ENCODE results near the gene KICS2.

KICS2 gene

DNA sequence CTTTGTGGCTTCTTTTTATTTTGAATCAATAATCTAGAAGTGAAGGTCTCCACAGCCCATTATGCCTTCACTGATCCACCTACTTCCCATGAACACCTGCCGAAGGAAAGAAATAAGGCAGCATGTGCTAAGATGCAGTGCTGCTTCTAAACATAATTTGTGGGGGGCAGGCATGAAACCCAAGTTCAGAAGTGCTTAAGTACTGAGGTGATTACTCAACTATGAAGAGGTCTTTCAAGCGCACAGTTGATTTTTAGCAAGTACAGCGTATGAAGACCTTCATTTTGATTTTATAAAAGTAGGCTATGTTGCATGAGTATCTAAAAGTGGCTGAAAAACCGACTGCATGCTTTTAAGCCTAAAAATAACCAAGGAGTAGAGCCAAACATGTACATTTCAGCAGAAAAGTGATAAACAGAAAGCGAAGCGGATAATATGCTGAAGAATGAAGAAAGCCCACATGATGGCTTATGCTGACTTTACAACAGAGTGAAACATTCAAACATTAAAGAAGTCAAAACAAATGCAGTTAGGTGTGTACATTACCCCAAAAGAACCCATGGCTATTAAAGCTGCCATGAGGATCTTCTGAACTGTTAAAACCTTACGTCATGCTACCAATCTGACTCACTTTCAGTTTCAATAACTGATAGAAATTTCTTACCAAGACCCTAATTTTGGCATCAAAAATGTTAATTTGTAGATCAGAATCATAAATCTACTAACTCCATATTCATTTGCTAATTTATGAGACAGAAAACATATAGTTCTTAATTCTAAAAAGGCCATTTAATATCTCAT, 29.3 kb downstream of the KICS2 start:
- Histone ChIP-seq H3K4me1 (ENCODE audit: control insufficient read depth, insufficient read depth, low read length) (no peaks in the 10 kb centered on the region), H3K27me3 (ENCODE audit: control insufficient read depth, insufficient read depth, low read length) (no peaks in the 10 kb centered on the region), H3K9ac (ENCODE audit: low read depth, low read length) (no peak overlapping the region), H3K36me3 (ENCODE audit: control insufficient read depth, insufficient read depth, low read length) (peaks cover 8% of the 10 kb centered on the region), H3K9me3 (ENCODE audit: control insufficient read depth, insufficient read depth, low read length) (no peaks in the 10 kb centered on the region), H3K4me3 (ENCODE audit: low read depth, low read length) (no peak overlapping the region), H3K27ac (ENCODE audit: low read depth, low read length) (no peak overlapping the region)

DNA sequence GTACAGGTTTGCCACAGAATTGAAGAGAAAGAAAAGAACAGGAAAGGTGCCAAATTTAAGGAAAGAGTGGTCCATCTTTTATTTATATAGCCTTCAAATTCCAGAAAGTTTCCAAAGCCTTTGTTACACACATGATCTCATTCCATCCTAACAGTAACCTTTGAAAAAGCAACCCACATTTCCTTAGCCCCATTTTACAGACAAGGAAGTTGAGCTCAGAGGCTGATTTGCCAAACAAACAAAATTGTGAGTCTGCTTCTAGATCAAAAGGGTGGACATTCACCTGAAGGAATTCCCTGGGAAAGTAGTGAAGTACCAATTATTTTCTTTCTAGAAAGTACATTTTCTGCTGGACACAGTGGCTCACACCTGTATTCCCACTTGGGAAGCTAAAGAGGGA, 32.0 kb downstream of the KICS2 start:
- no peaks in the 10 kb centered on the region for H3K4me1 ChIP-seq (ENCODE audit: control insufficient read depth, insufficient read depth, low read length)
- H3K27ac ChIP-seq (ENCODE audit: low read depth, low read length) = no peak overlapping the region
- no peaks in the 10 kb centered on the region for H3K27me3 ChIP-seq (ENCODE audit: control insufficient read depth, insufficient read depth, low read length)
- peaks cover 8% of the 10 kb centered on the region for H3K36me3 ChIP-seq (ENCODE audit: control insufficient read depth, insufficient read depth, low read length)
- H3K4me3 ChIP-seq (ENCODE audit: low read depth, low read length) = no peak overlapping the region
- H3K9me3 ChIP-seq (ENCODE audit: control insufficient read depth, insufficient read depth, low read length) = no peaks in the 10 kb centered on the region
- H3K9ac ChIP-seq (ENCODE audit: low read depth, low read length) = no peak overlapping the region

DNA sequence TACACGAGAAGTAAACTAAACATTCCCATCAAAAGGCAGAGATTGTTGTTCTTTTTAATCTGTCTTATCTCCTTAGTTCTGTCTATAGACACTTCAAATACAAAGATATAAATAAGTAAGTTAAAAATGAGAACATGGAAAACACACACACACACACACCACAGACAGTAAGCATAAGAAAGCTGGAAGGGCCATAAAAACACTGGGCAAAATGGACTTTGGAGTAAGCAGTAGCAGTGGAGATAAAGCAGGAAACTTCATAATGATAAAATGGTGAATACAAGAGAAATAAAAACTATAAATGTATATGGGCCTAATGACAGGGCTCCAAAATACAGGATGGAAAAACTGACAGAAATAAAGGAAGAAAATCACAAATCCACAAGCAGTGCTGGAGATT, 32.6 kb downstream of the KICS2 start:
- Histone ChIP-seq H3K4me3 (ENCODE audit: low read depth, low read length) (no peak overlapping the region), H3K36me3 (ENCODE audit: control insufficient read depth, insufficient read depth, low read length) (peaks cover 6% of the 10 kb centered on the region), H3K9me3 (ENCODE audit: control insufficient read depth, insufficient read depth, low read length) (no peaks in the 10 kb centered on the region), H3K4me1 (ENCODE audit: control insufficient read depth, insufficient read depth, low read length) (no peaks in the 10 kb centered on the region), H3K9ac (ENCODE audit: low read depth, low read length) (no peak overlapping the region), H3K27ac (ENCODE audit: low read depth, low read length) (no peak overlapping the region), H3K27me3 (ENCODE audit: control insufficient read depth, insufficient read depth, low read length) (no peaks in the 10 kb centered on the region)

DNA sequence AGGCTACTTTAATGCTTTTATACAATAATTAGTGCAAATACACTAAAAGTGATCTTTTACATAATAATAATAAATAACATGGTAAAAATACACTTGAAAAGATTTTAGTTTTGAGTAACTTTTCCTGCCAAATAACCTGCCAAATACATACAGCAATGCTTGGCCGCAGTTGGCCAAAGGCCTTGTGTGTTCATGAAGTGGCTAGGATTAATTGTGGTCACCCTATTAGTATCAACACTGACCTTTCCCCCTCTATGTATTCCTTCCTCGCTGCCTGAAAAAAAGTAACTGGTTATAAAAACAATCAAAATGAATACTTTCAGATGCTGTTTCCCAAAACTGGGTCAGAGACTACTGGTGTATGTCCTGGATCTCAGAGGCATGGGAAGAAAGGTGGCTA, 34.3 kb downstream of the KICS2 start:
- Histone ChIP-seq H3K27me3 (ENCODE audit: control insufficient read depth, insufficient read depth, low read length) (no peaks in the 10 kb centered on the region), H3K9me3 (ENCODE audit: control insufficient read depth, insufficient read depth, low read length) (no peaks in the 10 kb centered on the region), H3K4me1 (ENCODE audit: control insufficient read depth, insufficient read depth, low read length) (no peaks in the 10 kb centered on the region), H3K4me3 (ENCODE audit: low read depth, low read length) (no peak overlapping the region), H3K27ac (ENCODE audit: low read depth, low read length) (no peak overlapping the region), H3K9ac (ENCODE audit: low read depth, low read length) (no peak overlapping the region), H3K36me3 (ENCODE audit: control insufficient read depth, insufficient read depth, low read length) (no peaks in the 10 kb centered on the region)

DNA sequence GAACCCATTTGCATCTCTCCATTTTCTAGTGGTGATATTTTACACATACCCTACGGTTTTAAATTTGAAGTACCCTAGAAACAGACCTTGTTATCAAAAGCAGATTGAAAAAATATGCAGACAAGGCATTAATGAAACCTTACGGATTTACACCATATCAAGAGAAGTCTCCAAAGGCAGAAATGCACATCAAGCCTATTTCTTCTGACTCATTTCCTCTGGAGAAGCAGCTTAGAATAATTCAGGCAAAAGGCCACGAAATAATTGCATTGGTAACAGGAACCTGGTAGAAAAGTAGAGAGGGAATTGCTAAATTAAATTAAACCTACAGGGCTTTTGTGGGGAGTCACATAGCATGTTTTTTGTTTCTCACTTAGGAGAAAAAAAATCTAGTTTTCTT, 34.7 kb downstream of the KICS2 start:
- Histone ChIP-seq H3K27ac (ENCODE audit: low read depth, low read length) (no peak overlapping the region), H3K9ac (ENCODE audit: low read depth, low read length) (no peak overlapping the region)

DNA sequence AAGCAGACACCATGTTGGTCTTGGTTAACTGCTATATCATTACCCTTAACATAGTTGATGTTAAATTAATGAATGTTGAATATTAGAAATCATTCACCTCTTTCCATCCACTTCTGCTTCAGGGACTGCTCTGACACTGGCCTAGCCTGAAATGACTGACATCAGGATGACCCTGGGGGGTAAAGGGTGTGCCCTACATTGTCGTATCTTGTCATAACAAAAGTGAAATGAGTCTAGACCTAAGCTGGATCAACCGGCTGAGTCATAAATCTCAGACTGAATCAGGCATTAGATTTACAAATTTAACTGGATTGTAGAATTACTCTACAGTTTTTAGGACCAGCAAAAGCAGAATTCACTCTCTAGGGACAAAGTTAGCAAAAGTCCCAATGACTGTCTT, 35.3 kb downstream of the KICS2 start:
- no peaks in the 10 kb centered on the region for H3K27me3 ChIP-seq (ENCODE audit: control insufficient read depth, insufficient read depth, low read length)
- no peaks in the 10 kb centered on the region for H3K36me3 ChIP-seq (ENCODE audit: control insufficient read depth, insufficient read depth, low read length)
- H3K9me3 ChIP-seq (ENCODE audit: control insufficient read depth, insufficient read depth, low read length) = no peaks in the 10 kb centered on the region
- H3K4me1 ChIP-seq (ENCODE audit: control insufficient read depth, insufficient read depth, low read length) = no peaks in the 10 kb centered on the region
- H3K4me3 ChIP-seq (ENCODE audit: low read depth, low read length) = no peak overlapping the region
- no peak overlapping the region for H3K27ac ChIP-seq (ENCODE audit: low read depth, low read length)
- no peak overlapping the region for H3K9ac ChIP-seq (ENCODE audit: low read depth, low read length)

More for the DNA sequence above, 34.7 kb downstream of the KICS2 start:
- Histone ChIP-seq H3K9me3 (ENCODE audit: control insufficient read depth, insufficient read depth, low read length) (no peaks in the 10 kb centered on the region), H3K36me3 (ENCODE audit: control insufficient read depth, insufficient read depth, low read length) (no peaks in the 10 kb centered on the region), H3K4me3 (ENCODE audit: low read depth, low read length) (no peak overlapping the region), H3K4me1 (ENCODE audit: control insufficient read depth, insufficient read depth, low read length) (no peaks in the 10 kb centered on the region), H3K27me3 (ENCODE audit: control insufficient read depth, insufficient read depth, low read length) (no peaks in the 10 kb centered on the region)

DNA sequence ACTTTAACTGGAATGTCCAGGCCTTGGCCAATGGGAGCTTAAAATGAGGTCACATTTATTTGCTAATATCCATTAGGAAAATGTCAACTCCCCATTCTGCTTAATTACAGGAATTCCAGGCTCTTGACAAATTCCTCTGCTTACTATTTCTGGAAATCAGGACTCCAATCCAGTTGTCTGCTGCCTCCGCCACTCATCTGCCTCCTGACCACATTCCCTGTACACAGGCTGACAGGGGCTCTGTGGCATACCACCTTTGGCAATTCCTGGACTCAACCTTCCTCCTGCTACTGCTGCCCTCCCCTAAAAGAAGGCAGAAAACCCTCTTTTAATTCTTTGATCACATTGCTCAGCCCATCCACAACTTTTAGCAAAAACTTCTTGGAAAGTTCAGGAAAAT, 37.9 kb downstream of the KICS2 start:
- H3K9ac ChIP-seq (ENCODE audit: low read depth, low read length) = no peak overlapping the region
- no peaks in the 10 kb centered on the region for H3K36me3 ChIP-seq (ENCODE audit: control insufficient read depth, insufficient read depth, low read length)
- no peaks in the 10 kb centered on the region for H3K9me3 ChIP-seq (ENCODE audit: control insufficient read depth, insufficient read depth, low read length)
- H3K27me3 ChIP-seq (ENCODE audit: control insufficient read depth, insufficient read depth, low read length) = no peaks in the 10 kb centered on the region
- no peak overlapping the region for H3K27ac ChIP-seq (ENCODE audit: low read depth, low read length)
- no peak overlapping the region for H3K4me3 ChIP-seq (ENCODE audit: low read depth, low read length)
- no peaks in the 10 kb centered on the region for H3K4me1 ChIP-seq (ENCODE audit: control insufficient read depth, insufficient read depth, low read length)

DNA sequence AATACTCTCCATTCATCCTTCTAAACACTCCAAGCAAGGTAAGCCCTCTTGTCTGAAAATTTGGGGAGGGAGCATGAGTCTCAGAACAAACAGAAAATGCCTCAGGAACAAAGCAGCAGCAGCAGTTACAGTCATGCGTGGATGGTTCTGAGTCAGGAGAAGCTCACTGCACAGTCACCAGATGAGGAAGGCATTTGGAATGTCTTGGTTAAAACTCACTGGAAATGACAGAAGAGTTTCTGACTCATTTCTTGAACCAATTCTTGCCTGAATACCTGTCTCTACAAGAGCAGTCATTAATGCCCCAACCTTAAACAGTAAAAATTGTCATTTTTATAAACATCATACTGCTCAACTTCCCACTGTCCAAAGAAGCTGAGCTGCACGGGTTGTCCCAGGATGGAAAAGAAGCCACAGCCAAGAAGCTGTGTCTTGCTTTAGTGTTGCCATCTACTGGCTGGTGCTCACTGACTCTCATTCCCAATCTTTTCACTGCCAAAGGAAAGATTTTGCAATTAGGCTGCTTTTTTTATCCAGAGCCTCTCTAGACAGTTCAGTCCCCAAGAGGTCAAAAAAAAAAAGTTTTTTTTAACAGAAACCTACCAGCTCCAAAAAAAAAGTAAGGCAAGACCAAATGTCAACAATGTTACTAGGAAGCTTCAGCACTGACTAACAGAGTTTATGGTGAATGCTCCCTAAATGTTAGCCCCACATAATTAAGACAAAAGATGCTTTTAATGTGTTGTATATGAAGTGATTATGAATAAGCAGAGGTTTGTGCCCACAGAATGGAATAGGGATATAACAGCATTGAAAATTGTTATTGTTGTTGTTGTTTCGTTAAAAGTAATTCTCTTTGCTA, 40.4 kb downstream of the KICS2 start:
- no peak overlapping the region for H3K9ac ChIP-seq (ENCODE audit: low read depth, low read length)
- H3K36me3 ChIP-seq (ENCODE audit: control insufficient read depth, insufficient read depth, low read length) = no peaks in the 10 kb centered on the region
- H3K9me3 ChIP-seq (ENCODE audit: control insufficient read depth, insufficient read depth, low read length) = no peaks in the 10 kb centered on the region
- no peaks in the 10 kb centered on the region for H3K27me3 ChIP-seq (ENCODE audit: control insufficient read depth, insufficient read depth, low read length)
- H3K4me1 ChIP-seq (ENCODE audit: control insufficient read depth, insufficient read depth, low read length) = no peaks in the 10 kb centered on the region
- peak overlapping the region; percentile 31 for H3K27ac ChIP-seq (ENCODE audit: low read depth, low read length)
- H3K4me3 ChIP-seq (ENCODE audit: low read depth, low read length) = no peak overlapping the region

DNA sequence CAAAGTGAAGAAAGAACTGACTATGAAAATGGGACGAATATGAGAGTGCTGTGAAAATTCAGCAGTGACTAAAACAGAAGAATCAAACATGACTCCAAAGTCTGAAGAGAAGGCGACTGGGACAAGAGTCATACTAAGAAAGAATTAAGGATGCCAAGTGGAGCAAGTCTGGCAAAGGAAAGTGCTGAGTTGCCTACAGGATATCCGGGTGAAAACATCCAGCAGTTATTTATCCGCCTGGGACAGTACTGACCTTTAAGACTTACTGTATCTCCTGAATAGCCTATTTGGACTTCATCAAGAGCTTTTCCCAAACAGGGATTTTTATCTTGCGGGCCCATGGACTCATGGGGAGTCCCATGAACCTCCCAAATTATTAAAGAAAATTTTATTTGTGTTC, 41.1 kb downstream of the KICS2 start:
- no peaks in the 10 kb centered on the region for H3K4me1 ChIP-seq (ENCODE audit: control insufficient read depth, insufficient read depth, low read length)
- H3K27ac ChIP-seq (ENCODE audit: low read depth, low read length) = peak overlapping the region; percentile 31
- H3K9me3 ChIP-seq (ENCODE audit: control insufficient read depth, insufficient read depth, low read length) = no peaks in the 10 kb centered on the region
- no peaks in the 10 kb centered on the region for H3K27me3 ChIP-seq (ENCODE audit: control insufficient read depth, insufficient read depth, low read length)
- no peaks in the 10 kb centered on the region for H3K36me3 ChIP-seq (ENCODE audit: control insufficient read depth, insufficient read depth, low read length)
- no peak overlapping the region for H3K9ac ChIP-seq (ENCODE audit: low read depth, low read length)
- no peak overlapping the region for H3K4me3 ChIP-seq (ENCODE audit: low read depth, low read length)

DNA sequence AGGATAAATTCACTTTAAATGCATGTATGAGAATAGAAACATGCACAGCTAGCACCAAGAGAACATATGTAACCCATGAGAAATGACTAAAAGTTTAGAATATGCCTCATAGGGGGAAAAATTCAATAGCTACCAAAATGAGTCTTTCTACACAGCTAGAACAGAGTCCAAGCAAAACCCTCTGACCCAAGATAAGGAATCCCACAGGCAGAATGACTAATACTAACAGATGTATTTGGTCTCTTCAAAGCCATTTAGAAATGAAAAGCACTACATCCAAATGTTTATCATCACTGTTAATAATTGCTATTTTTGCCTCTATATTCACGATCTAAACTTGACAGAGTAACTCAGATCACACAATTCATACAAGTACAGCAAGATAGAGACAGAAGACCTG, 44.0 kb downstream of the KICS2 start:
- Histone ChIP-seq H3K9ac (ENCODE audit: low read depth, low read length) (no peak overlapping the region), H3K27ac (ENCODE audit: low read depth, low read length) (no peak overlapping the region), H3K4me1 (ENCODE audit: control insufficient read depth, insufficient read depth, low read length) (no peaks in the 10 kb centered on the region)

DNA sequence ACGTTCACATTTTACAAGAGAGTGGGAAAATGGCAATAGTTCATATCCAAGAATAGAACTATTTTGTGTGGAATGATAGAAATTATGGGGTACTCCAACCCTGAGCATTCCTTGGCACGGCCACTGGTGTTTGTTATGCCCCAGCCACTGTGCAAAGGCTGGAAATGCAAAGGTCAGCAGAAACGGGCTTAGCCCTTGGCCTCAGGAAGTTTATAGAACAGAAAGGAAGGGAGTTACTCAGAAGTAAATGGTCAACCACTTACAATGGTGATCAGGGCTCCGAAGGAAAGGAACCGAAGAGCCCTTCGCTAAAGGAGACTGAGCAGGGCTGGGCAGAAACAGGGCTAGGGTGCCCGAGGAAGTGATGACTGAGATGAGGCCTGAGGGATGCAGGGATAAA, 45.1 kb downstream of the KICS2 start:
- H3K36me3 ChIP-seq (ENCODE audit: control insufficient read depth, insufficient read depth, low read length) = no peaks in the 10 kb centered on the region
- H3K27ac ChIP-seq (ENCODE audit: low read depth, low read length) = no peak overlapping the region
- no peak overlapping the region for H3K4me3 ChIP-seq (ENCODE audit: low read depth, low read length)
- H3K9ac ChIP-seq (ENCODE audit: low read depth, low read length) = no peak overlapping the region
- H3K9me3 ChIP-seq (ENCODE audit: control insufficient read depth, insufficient read depth, low read length) = no peaks in the 10 kb centered on the region
- no peaks in the 10 kb centered on the region for H3K27me3 ChIP-seq (ENCODE audit: control insufficient read depth, insufficient read depth, low read length)
- H3K4me1 ChIP-seq (ENCODE audit: control insufficient read depth, insufficient read depth, low read length) = peaks cover 1% of the 10 kb centered on the region

More for the DNA sequence above, 44.0 kb downstream of the KICS2 start:
- Histone ChIP-seq H3K4me3 (ENCODE audit: low read depth, low read length) (no peak overlapping the region), H3K36me3 (ENCODE audit: control insufficient read depth, insufficient read depth, low read length) (no peaks in the 10 kb centered on the region), H3K9me3 (ENCODE audit: control insufficient read depth, insufficient read depth, low read length) (no peaks in the 10 kb centered on the region), H3K27me3 (ENCODE audit: control insufficient read depth, insufficient read depth, low read length) (no peaks in the 10 kb centered on the region)

Measured in HUES48 (cell line).